GM12892 (cell line): ENCODE results near the gene PRSS3.
"Not testable (repeated sequence)": the region's sequence is repeated elsewhere in the genome, so short reads cannot be mapped to it uniquely, and the experiment has no call there.

Source experiments
- POLR2A ChIP-seq: IDR thresholded peaks from 2 replicates; pipeline ENCODE4 v1.6.1; 2011; ENCODE audit warnings: low read depth, low read length, control low read depth
- POLR2AphosphoS5 ChIP-seq: IDR thresholded peaks from 2 replicates; pipeline ENCODE4 v1.6.1; 2011; ENCODE audit warnings: low read depth, low read length, control low read depth

- not testable (repeated sequence) for TF ChIP-seq POLR2A, POLR2AphosphoS5
These were observed 31.7 kb upstream of the PRSS3 start for GRCh38 chr9:33763709-33764108.
